NCI-H1694 treated with DMSO at 0.1 percent for 48 hours (cell line): ENCODE measurements around the gene DOCK6.

Experiments used
- DNase-seq: peaks from one replicate; lab custom pipeline; 2025; lab: John Stamatoyannopoulos, UW

DOCK6 gene

GRCh38 chr19:11225172-11225571, 37.2 kb downstream of the DOCK6 start:
- no peak for DNase-seq

GRCh38 chr19:11224429-11224828, 37.9 kb downstream of the DOCK6 start:
- no peak for DNase-seq

GRCh38 chr19:11223200-11223599, 39.1 kb downstream of the DOCK6 start:
- DNase-seq, result no peak

GRCh38 chr19:11221082-11221598, 41.2 kb downstream of the DOCK6 start:
- DNase-seq, result no peak

- no peak for DNase-seq
These were observed 47.9 kb downstream of the DOCK6 start for GRCh38 chr19:11214387-11214786.

GRCh38 chr19:11210656-11210928, 51.7 kb downstream of the DOCK6 start:
- DNase-seq, result no peak

- no peak for DNase-seq
These were observed 52.3 kb downstream of the DOCK6 start for GRCh38 chr19:11209839-11210655.

GRCh38 chr19:11208561-11209471, 53.5 kb downstream of the DOCK6 start:
- no peak for DNase-seq

- no peak for DNase-seq
These were observed 56.3 kb downstream of the DOCK6 start for GRCh38 chr19:11205939-11206570.

GRCh38 chr19:11204943-11205349, 57.4 kb downstream of the DOCK6 start:
- no peak for DNase-seq

- no peak for DNase-seq
These were observed 58.2 kb downstream of the DOCK6 start for GRCh38 chr19:11204076-11204602.

- DNase-seq, result no peak
These were observed 58.9 kb downstream of the DOCK6 start for GRCh38 chr19:11203194-11204075.

GRCh38 chr19:11202488-11203193, 59.7 kb downstream of the DOCK6 start:
- no peak for DNase-seq

- no peak for DNase-seq
These were observed 60.5 kb downstream of the DOCK6 start for GRCh38 chr19:11201791-11202190.

- DNase-seq, result no peak
These were observed 61.4 kb downstream of the DOCK6 start for GRCh38 chr19:11200931-11201330.

GRCh38 chr19:11200015-11200574, 62.2 kb downstream of the DOCK6 start:
- DNase-seq, result no peak

GRCh38 chr19:11199517-11199916, 62.8 kb downstream of the DOCK6 start:
- DNase-seq, result no peak

- DNase-seq, result no peak
These were observed 63.4 kb downstream of the DOCK6 start for GRCh38 chr19:11198769-11199424.

- no peak for DNase-seq
These were observed 64.2 kb downstream of the DOCK6 start for GRCh38 chr19:11198175-11198534.
